HEK293 (cell line): Measurements from ENCODE around the gene RAB9B.

ENCODE experiments used
- CTCF ChIA-PET: fragments of 350-600 bp; formaldehyde crosslinking; extraction: SDS; loops from one replicate; lab custom pipeline; 2021; ENCODE audit warnings: antibody characterized with exemption; lab: Yijun Ruan, JAX
- POLR2A ChIA-PET: fragments of 300-600 bp; formaldehyde crosslinking; extraction: SDS; loops from one replicate; lab custom pipeline; 2020; ENCODE audit warnings: antibody characterized with exemption, inconsistent platforms; lab: Yijun Ruan, JAX
- H3K27ac ChIP-seq: fragments of 200-500 bp; sonication (Bioruptor generic); 2 replicates; pipeline ENCODE4 v1.5.1; 2014; ENCODE audit warnings: low read depth, low read length, control low read depth, inconsistent platforms; ENCODE audit errors: extremely low read depth
- H3K36me3 ChIP-seq, 2 experiments: fragments of 200-500 bp in 1 of 2; sonication (Bioruptor generic) in 1 of 2; 1 replicate in 1 of 2; 2 replicates in 1 of 2; pipeline ENCODE4 v1.5.1; 2014 to 2017; ENCODE audit warnings: inconsistent platforms in 2 of 2, low read length in 2 of 2; ENCODE audit not compliant: control insufficient read depth in 2 of 2, insufficient read depth in 1 of 2
- H3K4me1 ChIP-seq: fragments of 200-500 bp; sonication (Bioruptor generic); 2 replicates; pipeline ENCODE4 v1.5.1; 2014; ENCODE audit warnings: mild to moderate bottlenecking, low read length, inconsistent platforms; ENCODE audit not compliant: control insufficient read depth, insufficient read depth
- H3K4me3 ChIP-seq: 2 replicates; pipeline ENCODE4 v1.5.1; 2011; ENCODE audit warnings: low read depth, mild to moderate bottlenecking, control low read depth, low read length, moderate library complexity
- H3K9me3 ChIP-seq: fragments of 200-500 bp; sonication (Bioruptor generic); 2 replicates; pipeline ENCODE4 v1.5.1; 2014; ENCODE audit warnings: low read depth, low read length, inconsistent platforms; ENCODE audit not compliant: control insufficient read depth, insufficient read depth
- GFI1B ChIP-seq: fragments of 450-650 bp; formaldehyde crosslinking; IDR thresholded peaks from 2 replicates; pipeline ENCODE4 v1.5.1; 2016; ENCODE audit warnings: missing biosample characterization, missing genetic modification characterization
- GLI4 ChIP-seq: fragments of 450-650 bp; formaldehyde crosslinking; IDR thresholded peaks from 2 replicates; pipeline ENCODE4 v1.5.1; 2016; ENCODE audit warnings: missing biosample characterization, missing genetic modification characterization
- GLIS2 ChIP-seq: fragments of 450-650 bp; formaldehyde crosslinking; IDR thresholded peaks from 2 replicates; pipeline ENCODE4 v1.5.1; 2016; ENCODE audit warnings: missing biosample characterization, missing genetic modification characterization
- HIC1 ChIP-seq: fragments of 450-650 bp; formaldehyde crosslinking; IDR thresholded peaks from 2 replicates; pipeline ENCODE4 v1.5.1; 2016; ENCODE audit warnings: missing biosample characterization, missing genetic modification characterization
- KLF17 ChIP-seq: fragments of 450-650 bp; formaldehyde crosslinking; IDR thresholded peaks from 2 replicates; pipeline ENCODE4 v1.5.1; 2016; ENCODE audit warnings: missing biosample characterization, missing genetic modification characterization
- PRDM1 ChIP-seq: fragments of 450-650 bp; formaldehyde crosslinking; IDR thresholded peaks from 2 replicates; pipeline ENCODE4; 2016; ENCODE audit warnings: missing biosample characterization, missing genetic modification characterization
- PRDM6 ChIP-seq: fragments of 450-650 bp; formaldehyde crosslinking; IDR thresholded peaks from 2 replicates; pipeline ENCODE4 v1.5.1; 2017; ENCODE audit warnings: missing biosample characterization, missing genetic modification characterization
- SP2 ChIP-seq: fragments of 450-650 bp; formaldehyde crosslinking; IDR thresholded peaks from 2 replicates; pipeline ENCODE4 v1.5.1; 2016; ENCODE audit warnings: missing biosample characterization, missing genetic modification characterization
- SP7 ChIP-seq: fragments of 450-650 bp; formaldehyde crosslinking; IDR thresholded peaks from 2 replicates; pipeline ENCODE4 v1.5.1; 2016; ENCODE audit warnings: missing biosample characterization, missing genetic modification characterization
- ZBTB44 ChIP-seq: fragments of 450-650 bp; IDR thresholded peaks from 2 replicates; pipeline ENCODE4 v1.5.1; 2018; ENCODE audit warnings: missing biosample characterization, mild to moderate bottlenecking, missing genetic modification characterization
- ZBTB48 ChIP-seq: fragments of 450-650 bp; formaldehyde crosslinking; IDR thresholded peaks from 2 replicates; pipeline ENCODE4 v1.5.1; 2016; ENCODE audit warnings: missing biosample characterization, missing genetic modification characterization
- ZIC2 ChIP-seq: fragments of 450-650 bp; formaldehyde crosslinking; IDR thresholded peaks from 2 replicates; pipeline ENCODE4 v1.5.1; 2016; ENCODE audit warnings: missing biosample characterization, missing genetic modification characterization
- ZNF155 ChIP-seq: fragments of 450-650 bp; formaldehyde crosslinking; IDR thresholded peaks from 2 replicates; pipeline ENCODE4 v1.5.1; 2016; ENCODE audit warnings: missing biosample characterization, missing genetic modification characterization
- ZNF214 ChIP-seq: fragments of 450-650 bp; formaldehyde crosslinking; IDR thresholded peaks from 2 replicates; pipeline ENCODE4 v1.5.1; 2017; ENCODE audit warnings: missing biosample characterization, mild to moderate bottlenecking, missing genetic modification characterization, borderline replicate concordance
- ZNF23 ChIP-seq: fragments of 450-650 bp; formaldehyde crosslinking; IDR thresholded peaks from 2 replicates; pipeline ENCODE4 v1.5.1; 2016; ENCODE audit warnings: missing biosample characterization, missing genetic modification characterization, borderline replicate concordance
- ZNF24 ChIP-seq: fragments of 450-650 bp; formaldehyde crosslinking; IDR thresholded peaks from 2 replicates; pipeline ENCODE4 v1.5.1; 2016; ENCODE audit warnings: missing biosample characterization, missing genetic modification characterization
- ZNF248 ChIP-seq: fragments of 450-650 bp; formaldehyde crosslinking; IDR thresholded peaks from 2 replicates; pipeline ENCODE4 v1.5.1; 2017; ENCODE audit warnings: missing biosample characterization, missing genetic modification characterization
- ZNF449 ChIP-seq: fragments of 450-650 bp; formaldehyde crosslinking; IDR thresholded peaks from 2 replicates; pipeline ENCODE4 v1.5.1; 2017; ENCODE audit warnings: missing biosample characterization, mild to moderate bottlenecking, missing genetic modification characterization, moderate library complexity
- ZNF488 ChIP-seq: fragments of 450-650 bp; formaldehyde crosslinking; IDR thresholded peaks from 2 replicates; pipeline ENCODE4 v1.5.1; 2016; ENCODE audit warnings: missing biosample characterization, missing genetic modification characterization
- ZNF585B ChIP-seq: fragments of 450-650 bp; formaldehyde crosslinking; IDR thresholded peaks from 2 replicates; pipeline ENCODE4 v1.5.1; 2016; ENCODE audit warnings: missing biosample characterization, missing genetic modification characterization
- ZNF626 ChIP-seq: fragments of 450-650 bp; sonication (Bioruptor Pico); formaldehyde crosslinking; IDR thresholded peaks from 2 replicates; pipeline ENCODE4 v1.5.1; 2018; ENCODE audit warnings: missing biosample characterization, missing genetic modification characterization, inconsistent platforms
- ZNF670 ChIP-seq: fragments of 450-650 bp; formaldehyde crosslinking; IDR thresholded peaks from 2 replicates; pipeline ENCODE4 v1.5.1; 2016; ENCODE audit warnings: missing biosample characterization, missing genetic modification characterization, low read depth
- ZNF792 ChIP-seq: fragments of 450-650 bp; formaldehyde crosslinking; IDR thresholded peaks from 2 replicates; pipeline ENCODE4 v1.5.1; 2016; ENCODE audit warnings: missing biosample characterization, missing genetic modification characterization
- ZSCAN5A ChIP-seq: fragments of 450-650 bp; formaldehyde crosslinking; IDR thresholded peaks from 2 replicates; pipeline ENCODE4 v1.5.1; 2016; ENCODE audit warnings: missing biosample characterization, missing genetic modification characterization

Gene RAB9B

GRCh38 chrX:103831342-103831802 lies 685 bp downstream of the RAB9B start:
- CTCF ChIA-PET: interaction anchor here (1.1 to 2.8 kb wide), 3 partner anchors 13 to 140 kb away, joined by 3 to 15 read pairs (median 7); no protein-coding TSS in a partner anchor
- POLR2A ChIA-PET: interaction anchor here (0.7 to 1.4 kb wide), 2 partner anchors 14 to 144 kb away, joined by 4 to 6 read pairs; no protein-coding TSS in a partner anchor
- no peaks in the 10 kb centered on the region for H3K36me3 ChIP-seq
- H3K27ac ChIP-seq: no peak overlapping the region
- H3K4me3 ChIP-seq: no peak overlapping the region
- no peaks in the 10 kb centered on the region for H3K9me3 ChIP-seq
- TF ChIP-seq SP2 (tag by site-specific recombination): no peak
- TF ChIP-seq GLIS2 (tag by site-specific recombination): no peak
- TF ChIP-seq GFI1B (tag by site-specific recombination): no peak
- no peak for TF ChIP-seq ZNF214 (tag by site-specific recombination)
- TF ChIP-seq ZNF626 (tag by site-specific recombination): no peak
- H3K4me1 ChIP-seq: no peaks in the 10 kb centered on the region

- TF ChIP-seq ZNF449 (no peak), ZNF585B (tag by site-specific recombination) (no peak), ZNF23 (tag by site-specific recombination) (no peak), SP7 (no peak), GLIS2 (tag by site-specific recombination) (no peak), ZBTB48 (tag by site-specific recombination) (no peak), ZIC2 (no peak), GLI4 (no peak), ZNF24 (no peak), PRDM6 (tag by site-specific recombination) (no peak), PRDM1 (no peak), ZSCAN5A (tag by site-specific recombination) (no peak), ZNF488 (tag by site-specific recombination) (no peak), ZNF670 (tag by site-specific recombination) (no peak), ZBTB44 (no peak), KLF17 (tag by site-specific recombination) (no peak), ZNF792 (tag by site-specific recombination) (no peak), ZNF248 (no peak), HIC1 (tag by site-specific recombination) (no peak), ZNF155 (no peak)
- CTCF ChIA-PET: interaction anchor here (1.1 to 2.8 kb wide), 3 partner anchors 13 to 139 kb away, joined by 3 to 15 read pairs (median 7); no protein-coding TSS in a partner anchor
- H3K4me1 ChIP-seq: no peaks in the 10 kb centered on the region
- H3K9me3 ChIP-seq: no peaks in the 10 kb centered on the region
- no peak overlapping the region for H3K27ac ChIP-seq
- POLR2A ChIA-PET: no interaction called here
- H3K36me3 ChIP-seq: no peaks in the 10 kb centered on the region
- no peak overlapping the region for H3K4me3 ChIP-seq
Measured at GRCh38 chrX:103830848-103831247, 1.2 kb downstream of the RAB9B start.
